KG1 (cell line): ENCODE data around the gene PIEZO2.
A peak's percentile ranks its signal among the peaks of the same experiment; 100 is the strongest.
"Not testable (repeated sequence)": the region's sequence is repeated elsewhere in the genome, so short reads cannot be mapped to it uniquely, and the experiment has no call there.

Experiments
- DNase-seq: peaks from one replicate; lab custom pipeline; 2025; lab: John Stamatoyannopoulos, UW

PIEZO2 gene

GRCh38 chr18:11149441-11150270, at the start of gene PIEZO2:
Gene PIEZO2 (minus strand): TSS chr18:11149569. CDS start chr18:11148588, 981 bp downstream.
- DNase-seq: peak; percentile 36

GRCh38 chr18:11183637-11184036, 34.3 kb upstream of the PIEZO2 start:
- no peak for DNase-seq

GRCh38 chr18:11181629-11182028, 32.3 kb upstream of the PIEZO2 start:
- not testable (repeated sequence) for DNase-seq

- DNase-seq: no peak
These were observed 30.7 kb upstream of the PIEZO2 start for GRCh38 chr18:11179959-11180519.

GRCh38 chr18:11178951-11179549, 29.7 kb upstream of the PIEZO2 start:
- no peak for DNase-seq

- DNase-seq: no peak
These were observed 28.0 kb upstream of the PIEZO2 start for GRCh38 chr18:11177382-11177781.

- no peak for DNase-seq
These were observed 27.1 kb upstream of the PIEZO2 start for GRCh38 chr18:11176481-11176881.

GRCh38 chr18:11175266-11175979, 26.1 kb upstream of the PIEZO2 start:
- no peak for DNase-seq

GRCh38 chr18:11174179-11174578, 24.8 kb upstream of the PIEZO2 start:
- not testable (repeated sequence) for DNase-seq

- no peak for DNase-seq
These were observed 18.4 kb upstream of the PIEZO2 start for GRCh38 chr18:11167778-11168177.

GRCh38 chr18:11165952-11166351, 16.6 kb upstream of the PIEZO2 start:
- DNase-seq: no peak

- no peak for DNase-seq
These were observed 15.8 kb upstream of the PIEZO2 start for GRCh38 chr18:11165138-11165537.

GRCh38 chr18:11163665-11164064, 14.3 kb upstream of the PIEZO2 start:
- DNase-seq: no peak

GRCh38 chr18:11162889-11163288, 13.5 kb upstream of the PIEZO2 start:
- DNase-seq: no peak

- no peak for DNase-seq
These were observed 13.1 kb upstream of the PIEZO2 start for GRCh38 chr18:11162462-11162861.

GRCh38 chr18:11160313-11160712, 10.9 kb upstream of the PIEZO2 start:
- DNase-seq: no peak

- DNase-seq: no peak
These were observed 10.5 kb upstream of the PIEZO2 start for GRCh38 chr18:11159844-11160243.

- no peak for DNase-seq
These were observed 7.6 kb upstream of the PIEZO2 start for GRCh38 chr18:11156978-11157377.

- no peak for DNase-seq
These were observed 5.8 kb upstream of the PIEZO2 start for GRCh38 chr18:11155034-11155759.

GRCh38 chr18:11154368-11154989, 5.1 kb upstream of the PIEZO2 start:
- no peak for DNase-seq

- no peak for DNase-seq
These were observed 3.7 kb upstream of the PIEZO2 start for GRCh38 chr18:11153097-11153496.

- no peak for DNase-seq
These were observed 874 bp upstream of the PIEZO2 start for GRCh38 chr18:11150271-11150615.
